Endodermal cell (in vitro differentiated cells): ENCODE results near the gene PDHA1. TPM values are rescaled to one million over a fixed set of nuclear protein-coding genes. Genes with fewer than 3 reads are reported as not detected.

Source experiments
- DNase-seq: peaks from one replicate; pipeline ENCODE4 v3.0.0-alpha.2; 2017
- H3K27ac ChIP-seq: 2 replicates; pipeline ENCODE4 v1.5.1; 2013; ENCODE audit warnings: mild to moderate bottlenecking, low read depth, low read length, moderate library complexity
- H3K27me3 ChIP-seq: 2 replicates; pipeline ENCODE4 v1.6.1; 2013; ENCODE audit warnings: mild to moderate bottlenecking, low read length, moderate library complexity; ENCODE audit not compliant: insufficient read depth, control insufficient read depth, poor library complexity, severe bottlenecking
- H3K36me3 ChIP-seq: 2 replicates; pipeline ENCODE4 v1.7.0; 2013; ENCODE audit warnings: mild to moderate bottlenecking, low read length, moderate library complexity; ENCODE audit not compliant: control insufficient read depth, insufficient read depth
- H3K4me1 ChIP-seq: one replicate; pipeline ENCODE4 v1.7.0; 2013; ENCODE audit warnings: low read length; ENCODE audit not compliant: control insufficient read depth, insufficient read depth
- H3K4me3 ChIP-seq: 2 replicates; pipeline ENCODE4 v1.5.1; 2013; ENCODE audit warnings: mild to moderate bottlenecking, low read length, moderate library complexity
- H3K9ac ChIP-seq: 2 replicates; pipeline ENCODE4 v1.6.1; 2013; ENCODE audit warnings: mild to moderate bottlenecking, low read length, moderate library complexity; ENCODE audit not compliant: poor library complexity, severe bottlenecking; ENCODE audit errors: extremely low read depth
- H3K9me3 ChIP-seq: 2 replicates; pipeline ENCODE4 v1.6.1; 2013; ENCODE audit warnings: mild to moderate bottlenecking, low read length, moderate library complexity; ENCODE audit not compliant: control insufficient read depth
- H3K27ac Mint-ChIP-seq: 2 replicates; pipeline ENCODE4 v1.8.0; 2020; ENCODE audit warnings: mixed read lengths
- H3K27me3 Mint-ChIP-seq: 2 replicates; pipeline ENCODE4 v1.8.0; 2021; ENCODE audit warnings: mild to moderate bottlenecking, mixed read lengths; ENCODE audit not compliant: insufficient read depth
- H3K36me3 Mint-ChIP-seq: 2 replicates; pipeline ENCODE4 v1.8.0; 2020; ENCODE audit warnings: low read depth, mixed read lengths
- H3K4me1 Mint-ChIP-seq: 2 replicates; pipeline ENCODE4 v1.8.0; 2020; ENCODE audit warnings: mixed read lengths
- H3K4me3 Mint-ChIP-seq: 2 replicates; pipeline ENCODE4 v1.8.0; 2020; ENCODE audit warnings: mild to moderate bottlenecking, moderate library complexity, mixed read lengths
- H3K9me3 Mint-ChIP-seq: 2 replicates; pipeline ENCODE4 v1.8.0; 2020; ENCODE audit warnings: mild to moderate bottlenecking, mixed read lengths
- CTCF ChIP-seq: fragments of 200-600 bp; sonication (generic); conservative IDR thresholded peaks from 2 replicates; pipeline ENCODE4 v1.5.0; 2021; ENCODE audit warnings: antibody characterized with exemption, mild to moderate bottlenecking
- WGBS, 2 experiments: methylation state at CpG; one replicate each; pipeline versions ENCODE4 v1.1.5 to v1.1.7; 2013; ENCODE audit warnings: missing lambda C conversion rate in 2 of 2, mixed read lengths in 1 of 2; ENCODE audit not compliant: insufficient coverage in 1 of 2, insufficient read length in 1 of 2; 5-methylcytosine and 5-hydroxymethylcytosine counted together
- total RNA-seq, 2 donors: library from RNA; stranded (reverse); fragmentation: NEBNext Ultra II Directional in 1 of 2; extraction: Animal tissue kit (Norgen Biotek cat#: 25700) in 1 of 2; gene quantifications; 2 replicates in 1 of 2; 3 replicates in 1 of 2; pipeline ENCODE4 v1.2.1, GENCODE V29; 2021

The PDHA1 gene
- total RNA-seq, 2 donors from 2014 or later = 341 to 362 TPM

DNA sequence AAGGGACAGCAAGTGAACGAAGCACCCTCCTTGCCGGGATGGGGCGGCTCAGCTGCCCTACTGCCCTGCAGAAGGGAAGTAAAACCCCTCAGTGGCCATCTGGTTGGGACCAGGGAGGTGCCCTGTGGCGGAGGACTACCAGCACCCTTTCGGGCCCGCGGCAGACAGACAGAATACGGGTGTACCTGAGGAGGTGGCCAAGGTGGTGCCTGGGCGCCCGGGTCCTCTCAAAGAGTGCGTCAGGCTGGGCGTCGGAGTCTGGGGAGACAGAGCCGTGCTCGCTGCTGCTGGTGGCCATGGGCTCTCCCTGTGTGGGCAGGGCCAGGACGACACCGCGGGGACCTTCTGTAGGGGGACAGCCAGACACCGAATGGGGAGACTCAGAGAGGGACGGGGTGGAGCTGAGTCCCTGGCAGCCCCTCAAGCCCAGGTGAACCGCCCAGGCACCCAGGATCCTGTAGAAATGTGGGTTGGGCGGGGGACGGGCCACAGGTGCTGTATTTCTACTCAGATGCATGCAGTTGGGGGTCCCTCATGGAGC, 29.7 kb downstream of the PDHA1 start:
- Mint-ChIP-seq H3K4me3 (peak overlapping the region; percentile 57), H3K36me3 (peaks cover 3% of the 10 kb centered on the region), H3K27me3 (peaks cover 14% of the 10 kb centered on the region), H3K4me1 (no peaks in the 10 kb centered on the region), H3K27ac (no peak overlapping the region), H3K9me3 (peaks cover 67% of the 10 kb centered on the region)
- Histone ChIP-seq H3K4me3 (no peak overlapping the region), H3K27ac (no peak overlapping the region), H3K4me1 (no peaks in the 10 kb centered on the region), H3K36me3 (no peaks in the 10 kb centered on the region), H3K27me3 (no peaks in the 10 kb centered on the region), H3K9me3 (no peaks in the 10 kb centered on the region), H3K9ac (no peak overlapping the region)
- WGBS, 2 experiments = 22 to 26% methylated on average over 7 to 23 of the region's 23 CpGs
- TF ChIP-seq CTCF = no peak
- DNase-seq = peak; percentile 54

- Histone ChIP-seq H3K4me1 (no peaks in the 10 kb centered on the region), H3K9ac (no peak overlapping the region), H3K36me3 (no peaks in the 10 kb centered on the region), H3K27ac (no peak overlapping the region), H3K4me3 (no peak overlapping the region), H3K9me3 (no peaks in the 10 kb centered on the region), H3K27me3 (no peaks in the 10 kb centered on the region)
- Mint-ChIP-seq H3K9me3 (peaks cover 60% of the 10 kb centered on the region), H3K27ac (no peak overlapping the region), H3K4me1 (no peaks in the 10 kb centered on the region), H3K36me3 (peaks cover 3% of the 10 kb centered on the region), H3K4me3 (no peak overlapping the region), H3K27me3 (peaks cover 14% of the 10 kb centered on the region)
- no peak for DNase-seq
- TF ChIP-seq CTCF = no peak
- WGBS, 2 experiments = 87 to 90% methylated on average over 2 to 8 of the region's 8 CpGs
Observed at GRCh38 chrX:19375546-19375945, 31.8 kb downstream of the PDHA1 start.

- Mint-ChIP-seq H3K4me3 (no peak overlapping the region), H3K4me1 (no peaks in the 10 kb centered on the region), H3K27ac (no peak overlapping the region), H3K36me3 (peaks cover 3% of the 10 kb centered on the region), H3K9me3 (peaks cover 61% of the 10 kb centered on the region), H3K27me3 (peaks cover 14% of the 10 kb centered on the region)
- no peak for TF ChIP-seq CTCF
- Histone ChIP-seq H3K27ac (no peak overlapping the region), H3K4me1 (no peaks in the 10 kb centered on the region), H3K4me3 (no peak overlapping the region), H3K27me3 (no peaks in the 10 kb centered on the region), H3K9ac (no peak overlapping the region), H3K9me3 (no peaks in the 10 kb centered on the region), H3K36me3 (no peaks in the 10 kb centered on the region)
- 93% methylated on average over 12 of the region's 12 CpGs; no CpG with 5 or more reads in 1 of the 2 experiments for WGBS, 2 experiments
- no peak for DNase-seq
Observed at GRCh38 chrX:19377799-19378198, 34.1 kb downstream of the PDHA1 start.
